Lower leg skin (tissue), 4 donors: ENCODE data around the gene HFE. TPM values are rescaled to one million over a fixed set of nuclear protein-coding genes. Genes with fewer than 3 reads are reported as not detected.
A peak's percentile ranks its signal among the peaks of the same experiment; 100 is the strongest.

Experiments
- DNase-seq, 2 donors: peaks; one replicate each; pipeline ENCODE4 v3.0.0-alpha.2; 2019; ENCODE audit warnings: low spot score in 2 of 2
- H3K4me3 ChIP-seq: fragments of 200-600 bp; sonication (generic); 2 replicates; pipeline ENCODE4 v1.5.1; 2017; ENCODE audit warnings: mild to moderate bottlenecking, low read depth; ENCODE audit not compliant: poor library complexity, severe bottlenecking
- POLR2A ChIP-seq, 2 donors: fragments of 450-650 bp; IDR thresholded peaks; one replicate each; pipeline ENCODE4 v1.6.1; 2016 to 2017; ENCODE audit warnings: antibody characterized with exemption in 2 of 2, mild to moderate bottlenecking in 1 of 2, moderate library complexity in 1 of 2
- WGBS, 2 donors: methylation state at CpG; one replicate each; pipeline ENCODE4 v1.1.5; 2018; 5-methylcytosine and 5-hydroxymethylcytosine counted together
- intact Hi-C: fragments of 100-400 bp; cut with DNase I; formaldehyde crosslinking; loops from one replicate; pipeline ENCODE4 v1.15.0; 2023; ENCODE audit warnings: low total_unique reads
- total RNA-seq, 4 donors: library from RNA; depleted of rRNA; stranded (reverse); fragments of >200 nt; gene quantifications; one replicate each; pipeline ENCODE4 v1.1.0, GENCODE V29; 2016
- TF ChIP-seq, protein P1 (sequence below), 3 donors: fragments of 450-650 bp; IDR thresholded peaks; one replicate each; pipeline ENCODE4 v1.5.1; 2016; ENCODE audit warnings: antibody characterized with exemption in 3 of 3, mild to moderate bottlenecking in 3 of 3, moderate library complexity in 2 of 3

Gene HFE
- total RNA-seq, 4 donors from 2014 or later = 4.2 to 6.8 (median 5.5) TPM

DNA sequence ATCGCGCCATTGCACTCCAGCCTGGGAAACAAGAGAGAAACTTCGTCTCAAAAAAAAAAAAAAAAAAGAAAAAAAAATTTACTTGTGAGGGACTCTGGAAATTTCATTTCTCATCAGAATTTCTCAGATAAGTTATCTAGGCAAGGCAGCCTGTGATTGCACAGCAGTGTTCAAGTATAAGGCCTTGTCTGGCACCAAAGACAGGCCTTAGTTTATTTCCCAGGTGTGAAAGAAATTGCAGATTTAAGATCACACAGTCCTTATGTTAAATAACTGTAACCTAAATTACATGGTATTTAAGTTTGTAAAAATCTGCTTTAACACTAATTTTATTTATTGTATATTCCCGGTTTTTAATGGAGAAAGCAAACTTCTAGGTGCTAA lies 34.8 kb downstream of the HFE start:
- no peak for DNase-seq
- 78 to 83% methylated on average over 4 of the region's 4 CpGs for whole genome bisulfite sequencing, 2 donors
- no peak for TF ChIP-seq POLR2A (IDR thresholded peaks at IDR 0.05)
- TF ChIP-seq, protein P1, sequence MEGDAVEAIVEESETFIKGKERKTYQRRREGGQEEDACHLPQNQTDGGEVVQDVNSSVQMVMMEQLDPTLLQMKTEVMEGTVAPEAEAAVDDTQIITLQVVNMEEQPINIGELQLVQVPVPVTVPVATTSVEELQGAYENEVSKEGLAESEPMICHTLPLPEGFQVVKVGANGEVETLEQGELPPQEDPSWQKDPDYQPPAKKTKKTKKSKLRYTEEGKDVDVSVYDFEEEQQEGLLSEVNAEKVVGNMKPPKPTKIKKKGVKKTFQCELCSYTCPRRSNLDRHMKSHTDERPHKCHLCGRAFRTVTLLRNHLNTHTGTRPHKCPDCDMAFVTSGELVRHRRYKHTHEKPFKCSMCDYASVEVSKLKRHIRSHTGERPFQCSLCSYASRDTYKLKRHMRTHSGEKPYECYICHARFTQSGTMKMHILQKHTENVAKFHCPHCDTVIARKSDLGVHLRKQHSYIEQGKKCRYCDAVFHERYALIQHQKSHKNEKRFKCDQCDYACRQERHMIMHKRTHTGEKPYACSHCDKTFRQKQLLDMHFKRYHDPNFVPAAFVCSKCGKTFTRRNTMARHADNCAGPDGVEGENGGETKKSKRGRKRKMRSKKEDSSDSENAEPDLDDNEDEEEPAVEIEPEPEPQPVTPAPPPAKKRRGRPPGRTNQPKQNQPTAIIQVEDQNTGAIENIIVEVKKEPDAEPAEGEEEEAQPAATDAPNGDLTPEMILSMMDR (IDR thresholded peaks at IDR 0.05) = no peak
- intact Hi-C loops = loop anchor here (10.0 kb wide), 1 partner anchor 83 kb away; a partner anchor contains a TSS
- no peak overlapping the region for H3K4me3 ChIP-seq

DNA sequence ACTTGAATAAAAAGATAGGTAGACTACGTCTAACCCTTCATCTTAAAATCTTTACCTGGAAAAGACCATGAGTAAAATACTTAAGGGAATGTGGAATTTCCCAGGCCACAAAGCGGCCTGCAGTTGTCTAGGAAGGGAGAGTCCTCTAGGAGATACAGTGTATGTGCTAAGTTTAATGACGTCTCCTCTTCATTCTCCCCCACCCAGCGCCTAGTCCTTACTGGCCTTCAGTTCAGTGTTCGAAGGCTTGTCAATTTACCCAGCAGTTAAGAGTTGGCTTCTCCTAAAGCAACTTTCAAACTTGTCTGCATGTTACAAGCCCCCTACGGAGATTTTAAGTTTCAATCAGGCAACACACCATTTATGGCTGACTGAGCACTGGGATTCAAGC lies 35.2 kb downstream of the HFE start:
- 61 to 64% methylated on average over 6 of the region's 6 CpGs for WGBS, 2 donors
- no peak for DNase-seq
- no peak overlapping the region for H3K4me3 ChIP-seq
- intact Hi-C loops = loop anchor here (10.0 kb wide), 1 partner anchor 82 kb away; a partner anchor contains a TSS
- no peak for TF ChIP-seq POLR2A (IDR thresholded peaks at IDR 0.05)
- TF ChIP-seq, protein P1 (IDR thresholded peaks at IDR 0.05) = no peak

DNA sequence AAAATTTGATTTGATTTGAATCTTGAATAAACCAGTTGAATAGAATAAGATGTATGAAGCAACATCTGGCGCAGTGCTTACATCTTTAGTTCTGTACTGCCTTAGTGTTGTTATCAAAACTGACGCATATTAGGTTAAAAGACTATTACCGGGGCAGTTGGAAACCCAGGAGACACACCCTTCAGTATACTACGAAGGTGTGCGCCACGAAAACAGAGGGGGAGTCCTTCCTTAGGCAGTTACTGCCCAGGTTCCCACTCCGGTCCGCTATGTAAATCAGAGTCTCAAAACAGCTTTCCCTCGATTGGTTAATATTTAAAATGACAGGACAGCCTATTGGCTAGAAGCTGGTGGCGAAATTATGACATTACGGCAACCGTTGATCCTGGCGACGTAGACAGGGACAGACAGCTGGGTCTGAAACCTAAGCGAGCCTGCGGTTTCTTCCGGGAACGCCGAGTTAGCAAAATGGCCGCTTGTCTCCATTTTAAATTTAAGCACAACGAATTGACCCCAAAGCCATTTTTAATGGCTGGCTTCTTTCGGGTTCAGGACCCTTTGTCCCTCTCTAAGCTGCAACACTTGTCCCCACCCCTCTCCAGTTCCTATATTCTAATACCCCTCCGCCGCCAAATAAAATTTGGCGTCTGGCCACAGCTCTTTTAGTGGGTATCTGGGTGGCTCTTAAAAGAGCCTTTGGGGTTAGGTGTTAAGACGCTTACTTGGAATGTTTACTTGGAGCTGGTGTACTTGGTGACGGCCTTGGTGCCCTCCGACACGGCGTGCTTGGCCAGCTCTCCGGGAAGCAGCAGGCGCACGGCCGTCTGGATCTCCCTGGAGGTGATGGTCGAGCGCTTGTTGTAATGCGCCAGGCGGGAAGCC lies 35.8 kb downstream of the HFE start:
- H3K4me3 ChIP-seq = peak overlapping the region; percentile 78
- peak; percentile 98 for DNase-seq
- intact Hi-C loops = loop anchor here (10.0 kb wide), 1 partner anchor 82 kb away; a partner anchor contains a TSS
- 1 to 2% methylated on average over 38 of the region's 38 CpGs for WGBS, 2 donors
- no peak for TF ChIP-seq POLR2A (IDR thresholded peaks at IDR 0.05)
- TF ChIP-seq, protein P1 (IDR thresholded peaks at IDR 0.05) = no peak

DNA sequence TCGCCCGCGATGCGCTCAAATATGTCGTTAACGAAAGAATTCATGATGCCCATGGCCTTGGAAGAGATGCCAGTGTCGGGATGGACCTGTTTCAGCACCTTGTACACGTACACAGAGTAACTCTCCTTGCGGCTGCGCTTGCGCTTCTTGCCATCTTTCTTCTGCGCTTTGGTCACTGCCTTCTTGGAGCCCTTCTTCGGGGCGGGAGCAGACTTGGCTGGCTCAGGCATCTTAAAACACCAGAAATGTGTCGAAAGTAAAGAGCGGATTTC lies 36.4 kb downstream of the HFE start:
- DNase-seq = peak in 1 of 2 donors; percentile 95
- TF ChIP-seq POLR2A (IDR thresholded peaks at IDR 0.05) = peak in 1 of 2 donors; percentile 8
- TF ChIP-seq, protein P1 (IDR thresholded peaks at IDR 0.05) = no peak
- peak overlapping the region; percentile 78 for H3K4me3 ChIP-seq
- 0 to 1% methylated on average over 16 of the region's 16 CpGs for WGBS, 2 donors
- intact Hi-C loops = loop anchor here (10.0 kb wide), 1 partner anchor 81 kb away; a partner anchor contains a TSS

DNA sequence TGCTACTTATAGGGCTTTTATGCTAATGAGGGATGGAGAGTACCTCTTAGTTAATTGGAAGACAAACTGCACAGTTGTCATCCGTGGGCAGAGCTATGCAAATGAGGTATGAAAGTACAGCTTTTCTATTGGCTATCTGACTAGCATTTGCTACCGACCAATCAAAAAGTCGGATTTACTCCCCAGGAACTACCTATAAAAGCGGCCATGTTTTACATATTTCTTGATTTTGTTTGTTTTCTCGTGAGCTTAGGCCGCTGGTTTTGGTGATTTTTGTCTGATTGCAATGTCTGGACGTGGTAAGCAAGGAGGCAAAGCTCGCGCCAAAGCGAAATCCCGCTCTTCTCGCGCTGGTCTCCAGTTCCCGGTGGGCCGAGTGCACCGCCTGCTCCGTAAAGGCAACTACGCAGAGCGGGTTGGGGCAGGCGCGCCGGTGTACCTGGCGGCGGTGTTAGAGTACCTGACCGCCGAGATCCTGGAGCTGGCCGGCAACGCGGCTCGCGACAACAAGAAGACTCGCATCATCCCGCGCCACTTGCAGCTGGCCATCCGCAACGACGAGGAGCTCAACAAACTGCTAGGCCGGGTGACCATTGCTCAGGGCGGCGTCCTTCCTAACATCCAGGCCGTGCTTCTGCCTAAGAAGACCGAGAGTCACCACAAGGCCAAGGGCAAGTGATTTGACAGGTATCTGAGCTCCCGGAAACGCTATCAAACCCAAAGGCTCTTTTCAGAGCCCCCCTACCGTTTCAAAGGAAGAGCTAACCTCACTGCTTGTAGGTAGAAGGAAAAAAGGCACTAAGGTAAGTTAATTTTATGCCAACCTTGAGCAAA lies 36.9 kb downstream of the HFE start:
- WGBS, 2 donors = 0 to 1% methylated on average over 34 to 44 of the region's 45 CpGs
- H3K4me3 ChIP-seq = peak overlapping the region; percentile 78
- DNase-seq = peak; percentile 94 to 95
- intact Hi-C loops = loop anchor here (2.0 to 10.0 kb wide), 2 partner anchors 35 to 81 kb away; a partner anchor contains a TSS
- TF ChIP-seq POLR2A (IDR thresholded peaks at IDR 0.05) = peak; percentile 43 to 95
- TF ChIP-seq, protein P1 (IDR thresholded peaks at IDR 0.05) = no peak
